Measurements from ENCODE around the gene ZNF470. TPM values are rescaled to one million over a fixed set of nuclear protein-coding genes. Genes with fewer than 3 reads are reported as not detected.

Gene ZNF470
- total RNA-seq, 1 donor from 2014 or later = 8.0 TPM

GRCh38 chr19:56572589-56572988, 5.3 kb downstream of the ZNF470 start:
- Mint-ChIP-seq H3K4me1 (ENCODE audit: low read depth) (no peaks in the 10 kb centered on the region), H3K9me3 (ENCODE audit: low read depth) (peaks cover 64% of the 10 kb centered on the region), H3K27ac (no peak overlapping the region), H3K27me3 (no peaks in the 10 kb centered on the region), H3K36me3 (ENCODE audit: insufficient read depth) (peaks cover 84% of the 10 kb centered on the region), H3K4me3 (ENCODE audit: low read depth) (no peak overlapping the region)
- DNase-seq (ENCODE audit: low spot score, unreplicated experiment) = no peak
- TF ChIP-seq, protein P1, sequence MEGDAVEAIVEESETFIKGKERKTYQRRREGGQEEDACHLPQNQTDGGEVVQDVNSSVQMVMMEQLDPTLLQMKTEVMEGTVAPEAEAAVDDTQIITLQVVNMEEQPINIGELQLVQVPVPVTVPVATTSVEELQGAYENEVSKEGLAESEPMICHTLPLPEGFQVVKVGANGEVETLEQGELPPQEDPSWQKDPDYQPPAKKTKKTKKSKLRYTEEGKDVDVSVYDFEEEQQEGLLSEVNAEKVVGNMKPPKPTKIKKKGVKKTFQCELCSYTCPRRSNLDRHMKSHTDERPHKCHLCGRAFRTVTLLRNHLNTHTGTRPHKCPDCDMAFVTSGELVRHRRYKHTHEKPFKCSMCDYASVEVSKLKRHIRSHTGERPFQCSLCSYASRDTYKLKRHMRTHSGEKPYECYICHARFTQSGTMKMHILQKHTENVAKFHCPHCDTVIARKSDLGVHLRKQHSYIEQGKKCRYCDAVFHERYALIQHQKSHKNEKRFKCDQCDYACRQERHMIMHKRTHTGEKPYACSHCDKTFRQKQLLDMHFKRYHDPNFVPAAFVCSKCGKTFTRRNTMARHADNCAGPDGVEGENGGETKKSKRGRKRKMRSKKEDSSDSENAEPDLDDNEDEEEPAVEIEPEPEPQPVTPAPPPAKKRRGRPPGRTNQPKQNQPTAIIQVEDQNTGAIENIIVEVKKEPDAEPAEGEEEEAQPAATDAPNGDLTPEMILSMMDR (IDR thresholded peaks at IDR 0.05; ENCODE audit: unreplicated experiment) = no peak

DNA sequence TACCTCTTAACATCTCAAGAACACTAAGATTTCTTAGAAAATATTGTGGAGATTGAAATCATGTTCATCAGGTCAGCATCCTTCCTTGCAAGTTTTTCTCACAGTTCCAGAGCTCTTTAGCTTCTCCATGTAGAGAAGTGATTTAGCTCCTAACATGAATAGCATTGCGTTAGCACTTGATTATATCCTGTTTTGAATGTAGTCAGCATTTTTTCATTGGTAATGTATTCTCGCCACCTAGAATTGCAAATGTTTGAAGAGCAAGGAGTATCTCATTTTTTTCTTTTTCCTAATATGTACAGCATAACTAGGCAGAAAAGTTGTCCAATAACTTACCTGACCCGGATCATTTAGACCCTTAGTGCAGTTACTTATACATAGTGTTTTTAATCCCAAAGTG, 6.6 kb downstream of the ZNF470 start:
- H3K36me3 Mint-ChIP-seq (ENCODE audit: insufficient read depth) = peaks cover 87% of the 10 kb centered on the region
- H3K27me3 Mint-ChIP-seq = no peaks in the 10 kb centered on the region
- H3K4me3 Mint-ChIP-seq (ENCODE audit: low read depth) = no peak overlapping the region
- TF ChIP-seq, protein P1 (IDR thresholded peaks at IDR 0.05; ENCODE audit: unreplicated experiment) = no peak
- no peak for DNase-seq (ENCODE audit: low spot score, unreplicated experiment)
- peaks cover 75% of the 10 kb centered on the region for H3K9me3 Mint-ChIP-seq (ENCODE audit: low read depth)
- H3K27ac Mint-ChIP-seq = no peak overlapping the region
- no peaks in the 10 kb centered on the region for H3K4me1 Mint-ChIP-seq (ENCODE audit: low read depth)

DNA sequence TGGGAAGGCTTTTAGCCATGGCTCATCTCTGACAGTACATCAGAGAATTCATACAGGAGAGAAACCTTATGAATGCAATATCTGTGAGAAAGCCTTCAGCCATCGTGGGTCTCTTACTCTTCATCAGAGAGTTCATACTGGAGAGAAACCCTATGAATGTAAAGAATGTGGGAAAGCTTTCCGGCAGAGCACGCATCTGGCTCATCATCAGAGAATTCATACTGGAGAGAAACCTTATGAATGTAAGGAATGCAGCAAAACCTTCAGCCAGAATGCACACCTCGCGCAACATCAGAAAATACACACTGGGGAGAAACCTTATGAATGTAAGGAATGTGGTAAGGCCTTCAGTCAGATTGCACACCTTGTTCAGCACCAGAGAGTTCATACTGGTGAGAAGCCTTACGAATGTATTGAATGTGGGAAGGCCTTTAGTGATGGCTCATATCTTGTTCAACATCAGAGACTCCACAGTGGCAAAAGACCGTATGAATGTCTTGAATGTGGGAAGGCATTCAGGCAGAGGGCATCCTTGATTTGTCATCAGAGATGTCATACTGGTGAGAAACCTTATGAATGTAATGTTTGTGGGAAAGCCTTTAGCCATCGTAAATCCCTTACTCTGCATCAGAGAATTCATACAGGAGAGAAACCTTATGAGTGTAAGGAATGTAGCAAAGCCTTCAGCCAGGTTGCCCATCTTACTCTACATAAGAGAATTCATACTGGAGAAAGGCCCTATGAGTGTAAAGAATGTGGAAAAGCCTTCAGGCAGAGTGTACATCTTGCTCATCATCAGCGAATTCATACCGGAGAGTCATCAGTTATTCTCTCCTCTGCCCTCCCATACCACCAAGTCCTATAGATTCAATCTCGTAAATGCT, 10.7 kb downstream of the ZNF470 start:
- Mint-ChIP-seq H3K27ac (no peak overlapping the region), H3K4me3 (ENCODE audit: low read depth) (no peak overlapping the region), H3K36me3 (ENCODE audit: insufficient read depth) (peaks cover 76% of the 10 kb centered on the region), H3K4me1 (ENCODE audit: low read depth) (no peaks in the 10 kb centered on the region), H3K27me3 (no peaks in the 10 kb centered on the region), H3K9me3 (ENCODE audit: low read depth) (peaks cover 76% of the 10 kb centered on the region)
- DNase-seq (ENCODE audit: low spot score, unreplicated experiment) = no peak
- TF ChIP-seq, protein P1 (IDR thresholded peaks at IDR 0.05; ENCODE audit: unreplicated experiment) = no peak

GRCh38 chr19:56594446-56594782, 27.1 kb downstream of the ZNF470 start:
- Mint-ChIP-seq H3K27me3 (no peaks in the 10 kb centered on the region), H3K9me3 (ENCODE audit: low read depth) (peaks cover 24% of the 10 kb centered on the region)
- TF ChIP-seq, protein P1 (IDR thresholded peaks at IDR 0.05; ENCODE audit: unreplicated experiment) = no peak

DNA sequence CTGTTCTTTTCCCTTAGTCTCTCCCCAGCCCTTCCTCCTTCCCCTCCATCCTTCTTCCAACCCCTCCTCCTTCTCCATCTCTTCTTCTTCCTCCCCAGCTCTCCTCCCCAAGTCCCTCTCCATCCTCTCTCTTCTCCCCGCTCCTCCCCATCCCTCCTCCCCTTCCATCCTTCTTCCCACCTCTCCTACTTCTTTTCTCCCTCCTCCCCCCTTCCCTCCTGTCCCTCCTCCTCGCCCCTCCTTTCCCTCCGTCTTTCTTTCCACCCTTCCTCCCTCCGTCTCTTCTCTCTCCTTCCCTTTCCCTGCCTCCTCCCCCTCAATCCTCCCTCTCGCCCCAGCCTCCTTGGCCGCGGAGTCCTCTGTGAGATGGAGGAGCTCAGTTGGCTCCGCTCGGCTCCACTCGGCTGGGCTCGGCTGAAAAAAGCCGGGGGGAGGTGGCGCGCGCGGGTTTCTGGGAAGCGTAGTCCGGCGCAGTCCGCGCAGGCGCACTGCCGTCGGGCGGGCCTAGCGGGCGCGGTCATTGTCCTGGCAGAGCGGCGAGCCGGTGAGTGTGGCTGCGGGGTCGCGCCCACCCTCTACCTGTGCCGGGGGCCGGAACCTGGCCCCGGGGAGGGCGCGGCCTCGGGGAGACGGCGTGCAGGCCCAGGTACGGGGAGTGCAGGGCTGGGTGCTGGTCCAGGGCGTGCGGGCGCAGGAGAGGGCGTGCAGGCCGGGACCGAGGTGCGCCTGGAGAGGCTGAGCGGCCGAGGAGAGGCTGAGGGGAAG, 27.7 kb downstream of the ZNF470 start, which contains the start of gene ZNF71:
Gene ZNF71, plus strand, starts transcription at position 520 of the 765 bp plus-strand sequence. CDS start 6,257 bp downstream, outside the sequence.
- peak within 1 kb of the TSS; percentile 94 for H3K27ac Mint-ChIP-seq
- H3K4me1 Mint-ChIP-seq (ENCODE audit: low read depth) = peaks cover 8% of the 10 kb centered on the region
- TF ChIP-seq, protein P1 (IDR thresholded peaks at IDR 0.05; ENCODE audit: unreplicated experiment) = no peak
- H3K36me3 Mint-ChIP-seq (ENCODE audit: insufficient read depth) = peaks cover 32% of the 10 kb centered on the region
- H3K4me3 Mint-ChIP-seq (ENCODE audit: low read depth) = peak within 1 kb of the TSS; percentile 87
- DNase-seq (ENCODE audit: low spot score, unreplicated experiment) = peak; percentile 90
- peaks cover 24% of the 10 kb centered on the region for H3K9me3 Mint-ChIP-seq (ENCODE audit: low read depth)
- H3K27me3 Mint-ChIP-seq = no peaks in the 10 kb centered on the region

More at GRCh38 chr19:56594446-56594782, 27.1 kb downstream of the ZNF470 start:
- peaks cover 8% of the 10 kb centered on the region for H3K4me1 Mint-ChIP-seq (ENCODE audit: low read depth)
- no peak for DNase-seq (ENCODE audit: low spot score, unreplicated experiment)
- H3K4me3 Mint-ChIP-seq (ENCODE audit: low read depth) = peak overlapping the region; percentile 87
- peaks cover 29% of the 10 kb centered on the region for H3K36me3 Mint-ChIP-seq (ENCODE audit: insufficient read depth)
- H3K27ac Mint-ChIP-seq = no peak overlapping the region
